Endodermal cell (in vitro differentiated cells): Measurements from ENCODE around the gene MLXIP. TPM values are rescaled to one million over a fixed set of nuclear protein-coding genes. Genes with fewer than 3 reads are reported as not detected.

Experiments
- DNase-seq: peaks from one replicate; pipeline ENCODE4 v3.0.0-alpha.2; 2017
- H3K27ac ChIP-seq: 2 replicates; pipeline ENCODE4 v1.5.1; 2013; ENCODE audit warnings: mild to moderate bottlenecking, low read depth, low read length, moderate library complexity
- H3K27me3 ChIP-seq: 2 replicates; pipeline ENCODE4 v1.6.1; 2013; ENCODE audit warnings: mild to moderate bottlenecking, low read length, moderate library complexity; ENCODE audit not compliant: insufficient read depth, control insufficient read depth, poor library complexity, severe bottlenecking
- H3K36me3 ChIP-seq: 2 replicates; pipeline ENCODE4 v1.7.0; 2013; ENCODE audit warnings: mild to moderate bottlenecking, low read length, moderate library complexity; ENCODE audit not compliant: control insufficient read depth, insufficient read depth
- H3K4me1 ChIP-seq: one replicate; pipeline ENCODE4 v1.7.0; 2013; ENCODE audit warnings: low read length; ENCODE audit not compliant: control insufficient read depth, insufficient read depth
- H3K4me3 ChIP-seq: 2 replicates; pipeline ENCODE4 v1.5.1; 2013; ENCODE audit warnings: mild to moderate bottlenecking, low read length, moderate library complexity
- H3K9ac ChIP-seq: 2 replicates; pipeline ENCODE4 v1.6.1; 2013; ENCODE audit warnings: mild to moderate bottlenecking, low read length, moderate library complexity; ENCODE audit not compliant: poor library complexity, severe bottlenecking; ENCODE audit errors: extremely low read depth
- H3K9me3 ChIP-seq: 2 replicates; pipeline ENCODE4 v1.6.1; 2013; ENCODE audit warnings: mild to moderate bottlenecking, low read length, moderate library complexity; ENCODE audit not compliant: control insufficient read depth
- H3K27ac Mint-ChIP-seq: 2 replicates; pipeline ENCODE4 v1.8.0; 2020; ENCODE audit warnings: mixed read lengths
- H3K27me3 Mint-ChIP-seq: 2 replicates; pipeline ENCODE4 v1.8.0; 2021; ENCODE audit warnings: mild to moderate bottlenecking, mixed read lengths; ENCODE audit not compliant: insufficient read depth
- H3K36me3 Mint-ChIP-seq: 2 replicates; pipeline ENCODE4 v1.8.0; 2020; ENCODE audit warnings: low read depth, mixed read lengths
- H3K4me1 Mint-ChIP-seq: 2 replicates; pipeline ENCODE4 v1.8.0; 2020; ENCODE audit warnings: mixed read lengths
- H3K4me3 Mint-ChIP-seq: 2 replicates; pipeline ENCODE4 v1.8.0; 2020; ENCODE audit warnings: mild to moderate bottlenecking, moderate library complexity, mixed read lengths
- H3K9me3 Mint-ChIP-seq: 2 replicates; pipeline ENCODE4 v1.8.0; 2020; ENCODE audit warnings: mild to moderate bottlenecking, mixed read lengths
- WGBS, 2 experiments: methylation state at CpG; one replicate each; pipeline versions ENCODE4 v1.1.5 to v1.1.7; 2013; ENCODE audit warnings: missing lambda C conversion rate in 2 of 2, mixed read lengths in 1 of 2; ENCODE audit not compliant: insufficient coverage in 1 of 2, insufficient read length in 1 of 2; 5-methylcytosine and 5-hydroxymethylcytosine counted together
- total RNA-seq, 2 donors: library from RNA; stranded (reverse); fragmentation: NEBNext Ultra II Directional in 1 of 2; extraction: Animal tissue kit (Norgen Biotek cat#: 25700) in 1 of 2; gene quantifications; 2 replicates in 1 of 2; 3 replicates in 1 of 2; pipeline ENCODE4 v1.2.1, GENCODE V29; 2021
- TF ChIP-seq, protein P1 (sequence below): fragments of 200-600 bp; sonication (generic); conservative IDR thresholded peaks from 2 replicates; pipeline ENCODE4 v1.5.0; 2021; ENCODE audit warnings: antibody characterized with exemption, mild to moderate bottlenecking

The MLXIP gene
- total RNA-seq, 2 donors from 2014 or later: 27.4 to 32.2 TPM

DNA sequence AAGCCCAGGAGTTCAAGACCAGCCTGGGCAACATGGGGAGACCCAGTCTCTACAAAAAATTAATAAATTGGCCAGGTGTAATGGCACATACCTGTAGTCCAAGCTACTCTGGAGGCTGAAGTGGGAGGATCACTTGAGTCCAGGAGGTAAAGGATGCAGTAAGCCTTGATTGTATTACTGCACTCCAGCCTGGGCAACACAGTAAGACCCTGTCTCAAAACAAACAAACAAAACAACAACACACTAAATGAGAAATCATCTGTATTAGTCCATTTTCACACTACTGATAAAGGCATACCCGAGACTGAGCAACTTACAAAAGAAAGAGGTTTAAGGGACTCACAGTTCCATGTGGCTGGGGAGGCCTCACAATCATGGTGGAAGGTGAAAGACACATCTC, 4.7 kb upstream of the MLXIP start:
- 83 to 92% methylated on average over 1 of the region's 1 CpG for WGBS, 2 experiments
- Mint-ChIP-seq H3K27ac (no peak overlapping the region), H3K4me1 (peaks cover 3% of the 10 kb centered on the region), H3K9me3 (no peaks in the 10 kb centered on the region), H3K27me3 (peaks cover 10% of the 10 kb centered on the region), H3K4me3 (no peak overlapping the region), H3K36me3 (peaks cover 12% of the 10 kb centered on the region)
- Histone ChIP-seq H3K27ac (no peak overlapping the region), H3K4me3 (no peak overlapping the region), H3K4me1 (peaks cover 2% of the 10 kb centered on the region), H3K9me3 (no peaks in the 10 kb centered on the region), H3K27me3 (no peaks in the 10 kb centered on the region), H3K9ac (no peak overlapping the region), H3K36me3 (no peaks in the 10 kb centered on the region)
- TF ChIP-seq, protein P1, sequence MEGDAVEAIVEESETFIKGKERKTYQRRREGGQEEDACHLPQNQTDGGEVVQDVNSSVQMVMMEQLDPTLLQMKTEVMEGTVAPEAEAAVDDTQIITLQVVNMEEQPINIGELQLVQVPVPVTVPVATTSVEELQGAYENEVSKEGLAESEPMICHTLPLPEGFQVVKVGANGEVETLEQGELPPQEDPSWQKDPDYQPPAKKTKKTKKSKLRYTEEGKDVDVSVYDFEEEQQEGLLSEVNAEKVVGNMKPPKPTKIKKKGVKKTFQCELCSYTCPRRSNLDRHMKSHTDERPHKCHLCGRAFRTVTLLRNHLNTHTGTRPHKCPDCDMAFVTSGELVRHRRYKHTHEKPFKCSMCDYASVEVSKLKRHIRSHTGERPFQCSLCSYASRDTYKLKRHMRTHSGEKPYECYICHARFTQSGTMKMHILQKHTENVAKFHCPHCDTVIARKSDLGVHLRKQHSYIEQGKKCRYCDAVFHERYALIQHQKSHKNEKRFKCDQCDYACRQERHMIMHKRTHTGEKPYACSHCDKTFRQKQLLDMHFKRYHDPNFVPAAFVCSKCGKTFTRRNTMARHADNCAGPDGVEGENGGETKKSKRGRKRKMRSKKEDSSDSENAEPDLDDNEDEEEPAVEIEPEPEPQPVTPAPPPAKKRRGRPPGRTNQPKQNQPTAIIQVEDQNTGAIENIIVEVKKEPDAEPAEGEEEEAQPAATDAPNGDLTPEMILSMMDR: no peak
- no peak for DNase-seq

DNA sequence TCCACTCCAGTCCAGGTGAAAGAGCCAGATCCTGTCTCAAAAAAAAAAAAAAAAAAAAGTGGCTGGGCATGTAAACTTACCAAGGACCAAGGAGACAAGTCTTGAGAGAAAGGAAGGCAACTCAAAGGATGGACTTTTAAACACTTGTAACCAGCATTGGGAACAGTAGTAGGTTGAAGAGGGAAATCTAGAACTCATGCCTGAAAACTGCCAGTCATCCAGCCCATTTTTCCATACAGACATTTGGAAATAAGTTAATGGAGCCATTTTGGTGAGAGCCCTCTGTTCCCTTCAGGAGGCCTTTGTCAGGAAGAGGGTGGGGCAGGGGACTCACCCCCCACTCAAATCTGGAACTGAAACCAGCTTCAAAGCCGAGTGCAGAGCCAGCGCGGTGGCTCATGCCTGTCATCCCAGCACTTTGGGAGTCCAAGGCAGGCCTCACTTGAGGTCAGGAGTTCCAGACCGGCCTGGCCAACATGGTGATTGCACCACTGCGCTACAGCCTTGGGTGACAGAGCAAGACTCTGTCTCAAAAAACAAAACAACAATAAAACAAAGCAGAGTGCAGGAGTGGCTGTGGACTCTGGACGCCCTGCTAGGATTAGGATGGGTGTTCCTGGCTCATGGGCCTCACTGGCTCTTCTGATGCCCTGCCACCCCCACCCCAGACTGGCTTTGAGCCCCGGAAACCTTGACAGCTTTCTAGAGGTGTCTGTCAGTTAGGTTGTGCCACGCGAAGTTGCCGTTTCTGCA, 1.6 kb upstream of the MLXIP start:
- H3K36me3 Mint-ChIP-seq: peaks cover 6% of the 10 kb centered on the region
- Histone ChIP-seq H3K9me3 (no peaks in the 10 kb centered on the region), H3K36me3 (no peaks in the 10 kb centered on the region), H3K4me3 (no peak overlapping the region), H3K27ac (no peak overlapping the region), H3K9ac (no peak overlapping the region), H3K27me3 (no peaks in the 10 kb centered on the region), H3K4me1 (peaks cover 4% of the 10 kb centered on the region)
- no peak overlapping the region for H3K27ac Mint-ChIP-seq
- H3K9me3 Mint-ChIP-seq: no peaks in the 10 kb centered on the region
- TF ChIP-seq, protein P1: no peak
- peaks cover 28% of the 10 kb centered on the region for H3K27me3 Mint-ChIP-seq
- DNase-seq: no peak
- WGBS, 2 experiments: 91 to 98% methylated on average over 6 to 10 of the region's 10 CpGs
- no peak overlapping the region for H3K4me3 Mint-ChIP-seq
- peaks cover 23% of the 10 kb centered on the region for H3K4me1 Mint-ChIP-seq

DNA sequence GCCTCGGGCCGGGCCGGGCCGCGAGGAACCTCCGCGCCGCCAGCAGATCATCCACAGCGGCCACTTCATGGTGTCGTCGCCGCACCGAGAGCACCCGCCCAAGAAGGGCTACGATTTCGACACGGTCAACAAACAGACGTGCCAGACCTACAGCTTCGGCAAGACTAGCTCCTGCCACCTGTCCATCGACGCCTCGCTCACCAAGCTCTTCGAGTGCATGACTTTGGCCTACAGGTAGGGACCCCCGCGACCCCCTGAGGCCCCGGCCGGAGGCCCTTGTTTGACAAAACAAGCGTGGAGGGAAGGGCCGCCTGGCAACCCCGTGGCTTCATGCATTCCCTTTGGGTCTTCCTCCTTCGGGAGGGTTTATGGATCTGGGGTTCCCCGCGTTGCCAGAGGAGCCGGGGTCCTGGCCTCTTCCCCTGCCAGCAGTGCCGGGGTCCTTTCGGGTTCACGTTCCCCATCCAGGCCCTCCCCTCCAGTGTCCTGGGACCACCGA, 526 bp downstream of the MLXIP start:
- H3K27ac ChIP-seq: no peak overlapping the region
- no peaks in the 10 kb centered on the region for H3K9me3 ChIP-seq
- no peaks in the 10 kb centered on the region for H3K9me3 Mint-ChIP-seq
- 4 to 5% methylated on average over 23 to 38 of the region's 38 CpGs for WGBS, 2 experiments
- H3K4me1 ChIP-seq: peaks cover 7% of the 10 kb centered on the region
- peak overlapping the region; percentile 82 for H3K4me3 ChIP-seq
- no peaks in the 10 kb centered on the region for H3K27me3 ChIP-seq
- H3K9ac ChIP-seq: peak overlapping the region; percentile 74
- H3K27ac Mint-ChIP-seq: peak overlapping the region; percentile 3
- peaks cover 3% of the 10 kb centered on the region for H3K36me3 ChIP-seq
- H3K4me3 Mint-ChIP-seq: peak overlapping the region; percentile 67
- H3K36me3 Mint-ChIP-seq: peaks cover 7% of the 10 kb centered on the region
- H3K4me1 Mint-ChIP-seq: peaks cover 35% of the 10 kb centered on the region
- peak; percentile 86 for DNase-seq
- H3K27me3 Mint-ChIP-seq: peaks cover 39% of the 10 kb centered on the region
- TF ChIP-seq, protein P1: no peak
